Cortex of kidney (tissue), 1 donor: Measurements from ENCODE around the gene DLG2.
"Not testable (repeated sequence)": the region's sequence is repeated elsewhere in the genome, so short reads cannot be mapped to it uniquely, and the experiment has no call there.

Source experiments
- DNase-seq: peaks from one replicate; lab custom pipeline; 2025; lab: John Stamatoyannopoulos, UW

The DLG2 gene

GRCh38 chr11:84899740-84900139, 727.4 kb downstream of the DLG2 start:
- no peak for DNase-seq

- DNase-seq: no peak
Measured at GRCh38 chr11:84899134-84899533, 728.0 kb downstream of the DLG2 start.

- no peak for DNase-seq
Measured at GRCh38 chr11:84894666-84895065, 732.5 kb downstream of the DLG2 start.

GRCh38 chr11:84890676-84891075, 736.5 kb downstream of the DLG2 start:
- DNase-seq: no peak

GRCh38 chr11:84889556-84889955, 737.6 kb downstream of the DLG2 start:
- DNase-seq: no peak

- DNase-seq: no peak
Measured at GRCh38 chr11:84887055-84887629, 740.0 kb downstream of the DLG2 start.

GRCh38 chr11:84886344-84886743, 740.8 kb downstream of the DLG2 start:
- DNase-seq: no peak

GRCh38 chr11:84884836-84885235, 742.3 kb downstream of the DLG2 start:
- no peak for DNase-seq

- DNase-seq: no peak
Measured at GRCh38 chr11:84882056-84882455, 745.1 kb downstream of the DLG2 start.

- no peak for DNase-seq
Measured at GRCh38 chr11:84871116-84871515, 756.0 kb downstream of the DLG2 start.

GRCh38 chr11:84870486-84870885, 756.7 kb downstream of the DLG2 start:
- no peak for DNase-seq

GRCh38 chr11:84866922-84867321, 760.2 kb downstream of the DLG2 start:
- no peak for DNase-seq

- DNase-seq: no peak
Measured at GRCh38 chr11:84865791-84866535, 761.2 kb downstream of the DLG2 start.

- DNase-seq: no peak
Measured at GRCh38 chr11:84865257-84865656, 761.9 kb downstream of the DLG2 start.

GRCh38 chr11:84857746-84858145, 769.4 kb downstream of the DLG2 start:
- DNase-seq: no peak

GRCh38 chr11:84855508-84856245, 771.5 kb downstream of the DLG2 start:
- no peak for DNase-seq

- no peak for DNase-seq
Measured at GRCh38 chr11:84854498-84854880, 772.7 kb downstream of the DLG2 start.

- DNase-seq: no peak
Measured at GRCh38 chr11:84853841-84854497, 773.2 kb downstream of the DLG2 start.

GRCh38 chr11:84847842-84848241, 779.3 kb downstream of the DLG2 start:
- no peak for DNase-seq

GRCh38 chr11:84840201-84840600, 786.9 kb downstream of the DLG2 start:
- not testable (repeated sequence) for DNase-seq

- DNase-seq: no peak
Measured at GRCh38 chr11:84837402-84838069, 789.6 kb downstream of the DLG2 start.

- no peak for DNase-seq
Measured at GRCh38 chr11:84836371-84836770, 790.8 kb downstream of the DLG2 start.
